Measurements from ENCODE around the gene MUC20.

- TF ChIP-seq ZNF274 (IDR thresholded peaks at IDR 0.05; ENCODE audit: low read depth, low read length) (no peak), SUZ12 (IDR thresholded peaks at IDR 0.05; ENCODE audit: extremely low read depth, insufficient read depth, insufficient read length) (no peak)
Measured at GRCh38 chr3:195690951-195691350, 29.8 kb upstream of the MUC20 start.

All from NT2/D1 (cell line).